Ishikawa (cell line): Measurements from ENCODE around the gene TUBGCP2.

Source experiments
- CEBPB ChIP-seq: IDR thresholded peaks from 2 replicates; pipeline ENCODE4 v1.6.1; 2012
- EGR1 ChIP-seq: IDR thresholded peaks from 2 replicates; pipeline ENCODE4 v1.6.1; 2012
- EP300 ChIP-seq: IDR thresholded peaks from 2 replicates; pipeline ENCODE4 v1.6.1; 2012; ENCODE audit warnings: borderline replicate concordance
- FOXM1 ChIP-seq: IDR thresholded peaks from 2 replicates; pipeline ENCODE4 v1.6.1; 2012; ENCODE audit warnings: low read depth, borderline replicate concordance
- NFIC ChIP-seq: IDR thresholded peaks from 2 replicates; pipeline ENCODE4 v1.6.1; 2012
- RAD21 ChIP-seq: IDR thresholded peaks from 2 replicates; pipeline ENCODE4 v1.6.1; 2012; ENCODE audit warnings: low read depth
- TAF1 ChIP-seq: IDR thresholded peaks from 2 replicates; pipeline ENCODE4 v1.6.1; 2012; ENCODE audit warnings: low read depth, mild to moderate bottlenecking
- TCF12 ChIP-seq: IDR thresholded peaks from 2 replicates; pipeline ENCODE4 v1.6.1; 2012; ENCODE audit warnings: low read depth
- YY1 ChIP-seq: IDR thresholded peaks from 2 replicates; pipeline ENCODE4 v1.6.1; 2012; ENCODE audit warnings: low read depth
- ZBTB7A ChIP-seq: IDR thresholded peaks from 2 replicates; pipeline ENCODE4 v1.6.1; 2012; ENCODE audit warnings: low read depth
- TF ChIP-seq, protein P1 (sequence below): IDR thresholded peaks from 2 replicates; pipeline ENCODE4 v1.6.1; 2012
- TF ChIP-seq, protein P2 (sequence below): IDR thresholded peaks from 2 replicates; pipeline ENCODE4 v1.6.1; 2012; ENCODE audit warnings: low read depth, mild to moderate bottlenecking
- TF ChIP-seq, protein P3 (sequence below): IDR thresholded peaks from 2 replicates; pipeline ENCODE4 v1.6.1; 2012

DNA sequence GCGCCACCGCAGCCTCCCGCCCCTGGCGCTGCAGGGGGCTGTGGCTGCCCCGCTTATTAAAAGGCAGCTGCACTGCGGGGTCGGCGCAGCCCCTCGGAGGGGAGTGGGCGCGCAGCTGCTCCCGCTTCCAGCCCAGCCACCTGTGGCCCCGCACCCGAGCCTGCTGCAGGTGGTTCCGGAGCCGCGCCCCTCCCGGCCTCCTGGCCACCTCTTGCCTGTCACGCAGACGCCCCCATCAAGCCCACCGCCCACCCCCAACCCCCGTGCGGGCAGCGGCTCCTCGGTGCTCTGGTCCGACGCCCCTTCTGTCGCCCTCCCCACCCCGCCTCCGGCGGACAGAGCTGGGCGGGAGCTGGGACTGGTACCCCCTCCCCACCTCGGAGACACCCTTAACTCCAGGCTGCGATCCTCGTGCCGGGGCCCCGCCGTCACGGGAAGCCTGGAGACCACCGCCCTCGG lies 27.5 kb upstream of the TUBGCP2 start:
- no peak for TF ChIP-seq RAD21
- TF ChIP-seq TAF1: no peak
- no peak for TF ChIP-seq EP300
- peak; percentile 95 for TF ChIP-seq ZBTB7A
- TF ChIP-seq, protein P1, sequence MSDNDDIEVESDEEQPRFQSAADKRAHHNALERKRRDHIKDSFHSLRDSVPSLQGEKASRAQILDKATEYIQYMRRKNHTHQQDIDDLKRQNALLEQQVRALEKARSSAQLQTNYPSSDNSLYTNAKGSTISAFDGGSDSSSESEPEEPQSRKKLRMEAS: no peak
- no peak for TF ChIP-seq TCF12
- TF ChIP-seq FOXM1: no peak
- no peak for TF ChIP-seq YY1
- TF ChIP-seq EGR1: no peak
- no peak for TF ChIP-seq NFIC
- TF ChIP-seq, protein P2, sequence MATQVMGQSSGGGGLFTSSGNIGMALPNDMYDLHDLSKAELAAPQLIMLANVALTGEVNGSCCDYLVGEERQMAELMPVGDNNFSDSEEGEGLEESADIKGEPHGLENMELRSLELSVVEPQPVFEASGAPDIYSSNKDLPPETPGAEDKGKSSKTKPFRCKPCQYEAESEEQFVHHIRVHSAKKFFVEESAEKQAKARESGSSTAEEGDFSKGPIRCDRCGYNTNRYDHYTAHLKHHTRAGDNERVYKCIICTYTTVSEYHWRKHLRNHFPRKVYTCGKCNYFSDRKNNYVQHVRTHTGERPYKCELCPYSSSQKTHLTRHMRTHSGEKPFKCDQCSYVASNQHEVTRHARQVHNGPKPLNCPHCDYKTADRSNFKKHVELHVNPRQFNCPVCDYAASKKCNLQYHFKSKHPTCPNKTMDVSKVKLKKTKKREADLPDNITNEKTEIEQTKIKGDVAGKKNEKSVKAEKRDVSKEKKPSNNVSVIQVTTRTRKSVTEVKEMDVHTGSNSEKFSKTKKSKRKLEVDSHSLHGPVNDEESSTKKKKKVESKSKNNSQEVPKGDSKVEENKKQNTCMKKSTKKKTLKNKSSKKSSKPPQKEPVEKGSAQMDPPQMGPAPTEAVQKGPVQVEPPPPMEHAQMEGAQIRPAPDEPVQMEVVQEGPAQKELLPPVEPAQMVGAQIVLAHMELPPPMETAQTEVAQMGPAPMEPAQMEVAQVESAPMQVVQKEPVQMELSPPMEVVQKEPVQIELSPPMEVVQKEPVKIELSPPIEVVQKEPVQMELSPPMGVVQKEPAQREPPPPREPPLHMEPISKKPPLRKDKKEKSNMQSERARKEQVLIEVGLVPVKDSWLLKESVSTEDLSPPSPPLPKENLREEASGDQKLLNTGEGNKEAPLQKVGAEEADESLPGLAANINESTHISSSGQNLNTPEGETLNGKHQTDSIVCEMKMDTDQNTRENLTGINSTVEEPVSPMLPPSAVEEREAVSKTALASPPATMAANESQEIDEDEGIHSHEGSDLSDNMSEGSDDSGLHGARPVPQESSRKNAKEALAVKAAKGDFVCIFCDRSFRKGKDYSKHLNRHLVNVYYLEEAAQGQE: no peak
- TF ChIP-seq, protein P3, sequence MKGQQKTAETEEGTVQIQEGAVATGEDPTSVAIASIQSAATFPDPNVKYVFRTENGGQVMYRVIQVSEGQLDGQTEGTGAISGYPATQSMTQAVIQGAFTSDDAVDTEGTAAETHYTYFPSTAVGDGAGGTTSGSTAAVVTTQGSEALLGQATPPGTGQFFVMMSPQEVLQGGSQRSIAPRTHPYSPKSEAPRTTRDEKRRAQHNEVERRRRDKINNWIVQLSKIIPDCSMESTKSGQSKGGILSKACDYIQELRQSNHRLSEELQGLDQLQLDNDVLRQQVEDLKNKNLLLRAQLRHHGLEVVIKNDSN: no peak
- no peak for TF ChIP-seq CEBPB
